ENCODE data around the gene CABLES2. TPM values are rescaled to one million over a fixed set of nuclear protein-coding genes. Genes with fewer than 3 reads are reported as not detected.

CABLES2 gene
- total and polyA plus RNA-seq, 4 donors = 0.92 to 3.2 (median 2.0) TPM

DNA sequence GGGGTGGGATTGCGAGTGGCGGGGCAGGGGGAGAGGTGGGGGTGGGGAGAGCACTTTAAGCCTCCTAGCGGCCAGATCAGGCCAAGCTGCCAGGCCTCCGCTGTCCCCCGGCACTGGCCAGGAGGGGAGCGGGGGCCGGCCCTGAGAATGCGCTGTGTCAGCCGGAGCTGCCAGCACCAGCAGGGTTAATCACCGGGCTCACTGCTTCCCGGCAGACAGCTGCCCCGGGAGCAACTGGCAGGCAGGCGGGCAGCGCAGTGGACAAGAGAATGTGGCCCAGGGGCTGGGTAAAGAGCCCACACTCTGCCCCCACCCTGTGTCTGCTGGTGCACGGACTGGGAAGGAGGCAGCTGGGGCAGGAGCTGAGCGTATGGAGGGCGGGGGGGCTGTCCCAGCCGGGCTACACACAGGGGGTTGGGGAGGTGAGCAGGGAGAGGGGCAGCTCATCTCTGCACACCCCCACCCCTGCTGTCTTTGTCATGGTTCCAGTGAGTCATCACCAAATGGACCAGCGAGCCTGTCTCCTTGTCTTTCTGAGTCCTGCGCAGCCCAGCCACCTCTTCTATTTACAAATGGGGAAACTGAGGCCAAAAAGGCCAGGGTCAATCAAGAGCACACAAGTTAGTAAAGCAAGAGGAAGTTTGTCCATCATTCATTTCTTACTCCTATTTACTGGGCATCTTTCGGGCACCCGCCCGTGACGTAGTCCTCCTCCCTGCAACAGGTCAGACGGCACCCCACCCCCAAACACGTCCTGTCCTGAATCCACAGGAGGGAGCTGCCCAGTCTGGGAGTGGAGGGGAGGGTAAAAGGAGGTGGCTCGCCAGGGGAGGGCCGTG is 37.9 kb downstream of the CABLES2 start:
- peak overlapping the region in 1 of 3 donors; percentile 37 for H3K4me3 ChIP-seq (ENCODE audit: low read depth in 1 of 3, low read length in 3 of 3)
- H3K27me3 ChIP-seq (ENCODE audit: control insufficient read depth in 4 of 4, insufficient read depth in 4 of 4, low read length in 3 of 4) = no peaks in the 10 kb centered on the region
- DNase-seq (ENCODE audit: low spot score) = no peak

DNA sequence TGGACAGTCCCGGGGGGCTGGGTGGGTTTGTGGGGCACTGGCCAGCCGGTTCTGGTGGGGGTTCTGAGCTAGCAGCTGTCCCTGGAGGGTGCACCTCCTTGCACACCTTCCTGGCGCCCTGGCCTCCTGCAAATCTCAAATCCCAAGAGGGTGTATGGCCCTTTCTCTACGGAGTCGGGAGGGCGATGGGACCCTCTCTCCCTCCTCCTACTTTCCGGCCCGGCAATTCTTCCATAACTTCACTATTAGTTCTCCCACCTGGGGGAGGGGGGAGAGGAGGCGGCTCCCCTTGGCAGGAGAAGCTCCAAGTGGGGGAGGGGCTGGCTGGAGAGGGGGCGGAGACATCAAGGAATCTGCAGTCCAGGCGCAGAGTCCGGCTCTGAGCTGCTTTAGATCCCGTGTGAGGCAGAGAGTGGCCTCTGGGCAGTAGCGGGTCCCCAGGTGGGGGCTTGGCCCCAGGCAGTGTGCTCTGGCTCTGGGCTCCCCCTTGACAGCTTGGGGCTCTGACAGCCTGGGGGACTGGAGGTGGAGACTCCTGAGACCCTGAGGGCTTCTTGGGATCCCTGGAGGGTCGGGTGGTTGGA is 38.6 kb downstream of the CABLES2 start:
- 15% methylated on average over 15 of the region's 15 CpGs for WGBS
- Histone ChIP-seq H3K9me3 (ENCODE audit: control insufficient read depth in 4 of 4, low read length in 3 of 4) (no peaks in the 10 kb centered on the region), H3K36me3 (ENCODE audit: control insufficient read depth in 4 of 4, insufficient read depth in 3 of 4, low read depth in 1 of 4, low read length in 3 of 4) (no peaks in the 10 kb centered on the region), H3K27ac (ENCODE audit: low read depth in 1 of 2, low read length in 2 of 2) (peak overlapping the region; percentile 67 to 69), H3K9ac (ENCODE audit: low read depth in 1 of 2, low read length in 2 of 2) (no peak overlapping the region), H3K4me3 (ENCODE audit: low read depth in 1 of 3, low read length in 3 of 3) (peak overlapping the region in 2 of 3 donors; percentile 26 to 37), H3K4me1 (ENCODE audit: control insufficient read depth in 4 of 4, insufficient read depth in 4 of 4, low read length in 3 of 4) (peaks cover 43 to 75% (median 55%) of the 10 kb centered on the region in 4 donors), H3K27me3 (ENCODE audit: control insufficient read depth in 4 of 4, insufficient read depth in 4 of 4, low read length in 3 of 4) (no peaks in the 10 kb centered on the region)
- peak; percentile 38 to 42 for TF ChIP-seq HNF4A (conservative IDR thresholded peaks at IDR 0.05)
- TF ChIP-seq EGR1 (IDR thresholded peaks at IDR 0.05; ENCODE audit: low read depth in 2 of 2) = peak in 1 of 2 donors; percentile 14
- TF ChIP-seq GABPA (IDR thresholded peaks at IDR 0.05 in 1 of 2, conservative IDR thresholded peaks at IDR 0.05 in 1 of 2) = no peak
- DNase-seq (ENCODE audit: low spot score) = no peak

More for the DNA sequence above, 37.9 kb downstream of the CABLES2 start:
- no peaks in the 10 kb centered on the region for H3K9me3 ChIP-seq (ENCODE audit: control insufficient read depth in 4 of 4, low read length in 3 of 4)
- H3K4me1 ChIP-seq (ENCODE audit: control insufficient read depth in 4 of 4, insufficient read depth in 4 of 4, low read length in 3 of 4) = peaks cover 39 to 68% (median 53%) of the 10 kb centered on the region in 4 donors
- peak overlapping the region; percentile 67 to 69 for H3K27ac ChIP-seq (ENCODE audit: low read depth in 1 of 2, low read length in 2 of 2)
- 28% methylated on average over 28 of the region's 28 CpGs for WGBS
- no peak for TF ChIP-seq HNF4A (conservative IDR thresholded peaks at IDR 0.05)
- no peak for TF ChIP-seq GABPA (IDR thresholded peaks at IDR 0.05 in 1 of 2, conservative IDR thresholded peaks at IDR 0.05 in 1 of 2)
- TF ChIP-seq, protein P1, sequence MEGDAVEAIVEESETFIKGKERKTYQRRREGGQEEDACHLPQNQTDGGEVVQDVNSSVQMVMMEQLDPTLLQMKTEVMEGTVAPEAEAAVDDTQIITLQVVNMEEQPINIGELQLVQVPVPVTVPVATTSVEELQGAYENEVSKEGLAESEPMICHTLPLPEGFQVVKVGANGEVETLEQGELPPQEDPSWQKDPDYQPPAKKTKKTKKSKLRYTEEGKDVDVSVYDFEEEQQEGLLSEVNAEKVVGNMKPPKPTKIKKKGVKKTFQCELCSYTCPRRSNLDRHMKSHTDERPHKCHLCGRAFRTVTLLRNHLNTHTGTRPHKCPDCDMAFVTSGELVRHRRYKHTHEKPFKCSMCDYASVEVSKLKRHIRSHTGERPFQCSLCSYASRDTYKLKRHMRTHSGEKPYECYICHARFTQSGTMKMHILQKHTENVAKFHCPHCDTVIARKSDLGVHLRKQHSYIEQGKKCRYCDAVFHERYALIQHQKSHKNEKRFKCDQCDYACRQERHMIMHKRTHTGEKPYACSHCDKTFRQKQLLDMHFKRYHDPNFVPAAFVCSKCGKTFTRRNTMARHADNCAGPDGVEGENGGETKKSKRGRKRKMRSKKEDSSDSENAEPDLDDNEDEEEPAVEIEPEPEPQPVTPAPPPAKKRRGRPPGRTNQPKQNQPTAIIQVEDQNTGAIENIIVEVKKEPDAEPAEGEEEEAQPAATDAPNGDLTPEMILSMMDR (IDR thresholded peaks at IDR 0.05; ENCODE audit: low read depth, low read length, missing input control) = peak; percentile 16
- TF ChIP-seq, protein P2, sequence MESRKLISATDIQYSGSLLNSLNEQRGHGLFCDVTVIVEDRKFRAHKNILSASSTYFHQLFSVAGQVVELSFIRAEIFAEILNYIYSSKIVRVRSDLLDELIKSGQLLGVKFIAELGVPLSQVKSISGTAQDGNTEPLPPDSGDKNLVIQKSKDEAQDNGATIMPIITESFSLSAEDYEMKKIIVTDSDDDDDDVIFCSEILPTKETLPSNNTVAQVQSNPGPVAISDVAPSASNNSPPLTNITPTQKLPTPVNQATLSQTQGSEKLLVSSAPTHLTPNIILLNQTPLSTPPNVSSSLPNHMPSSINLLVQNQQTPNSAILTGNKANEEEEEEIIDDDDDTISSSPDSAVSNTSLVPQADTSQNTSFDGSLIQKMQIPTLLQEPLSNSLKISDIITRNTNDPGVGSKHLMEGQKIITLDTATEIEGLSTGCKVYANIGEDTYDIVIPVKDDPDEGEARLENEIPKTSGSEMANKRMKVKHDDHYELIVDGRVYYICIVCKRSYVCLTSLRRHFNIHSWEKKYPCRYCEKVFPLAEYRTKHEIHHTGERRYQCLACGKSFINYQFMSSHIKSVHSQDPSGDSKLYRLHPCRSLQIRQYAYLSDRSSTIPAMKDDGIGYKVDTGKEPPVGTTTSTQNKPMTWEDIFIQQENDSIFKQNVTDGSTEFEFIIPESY (IDR thresholded peaks at IDR 0.05) = no peak
- TF ChIP-seq, protein P3, sequence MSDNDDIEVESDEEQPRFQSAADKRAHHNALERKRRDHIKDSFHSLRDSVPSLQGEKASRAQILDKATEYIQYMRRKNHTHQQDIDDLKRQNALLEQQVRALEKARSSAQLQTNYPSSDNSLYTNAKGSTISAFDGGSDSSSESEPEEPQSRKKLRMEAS (IDR thresholded peaks at IDR 0.05) = no peak
- TF ChIP-seq, protein P4, sequence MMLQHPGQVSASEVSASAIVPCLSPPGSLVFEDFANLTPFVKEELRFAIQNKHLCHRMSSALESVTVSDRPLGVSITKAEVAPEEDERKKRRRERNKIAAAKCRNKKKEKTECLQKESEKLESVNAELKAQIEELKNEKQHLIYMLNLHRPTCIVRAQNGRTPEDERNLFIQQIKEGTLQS (IDR thresholded peaks at IDR 0.05) = no peak
- TF ChIP-seq TAF1 (conservative IDR thresholded peaks at IDR 0.05) = no peak
- no peak for TF ChIP-seq HNF4G (IDR thresholded peaks at IDR 0.05)
- TF ChIP-seq NR2F2 (IDR thresholded peaks at IDR 0.05) = no peak
- TF ChIP-seq FOXA2 (IDR thresholded peaks at IDR 0.05) = no peak
- peak in 1 of 2 donors; percentile 12 for TF ChIP-seq RAD21 (IDR thresholded peaks at IDR 0.05)
- no peaks in the 10 kb centered on the region for H3K36me3 ChIP-seq (ENCODE audit: control insufficient read depth in 4 of 4, insufficient read depth in 3 of 4, low read depth in 1 of 4, low read length in 3 of 4)
- H3K9ac ChIP-seq (ENCODE audit: low read depth in 1 of 2, low read length in 2 of 2) = no peak overlapping the region

All from liver (tissue), 9 donors.